IPS-NIHi7 (cell line): ENCODE measurements around the gene PRDM15.
"Not testable (repeated sequence)": the region's sequence is repeated elsewhere in the genome, so short reads cannot be mapped to it uniquely, and the experiment has no call there.

Source experiments
- DNase-seq: peaks from one replicate; pipeline ENCODE4 v3.0.0; 2012; ENCODE audit warnings: mixed read lengths; ENCODE audit errors: extremely low spot score

Gene PRDM15

GRCh38 chr21:41806773-41807172, 72.4 kb downstream of the PRDM15 start:
- DNase-seq: no peak

DNA sequence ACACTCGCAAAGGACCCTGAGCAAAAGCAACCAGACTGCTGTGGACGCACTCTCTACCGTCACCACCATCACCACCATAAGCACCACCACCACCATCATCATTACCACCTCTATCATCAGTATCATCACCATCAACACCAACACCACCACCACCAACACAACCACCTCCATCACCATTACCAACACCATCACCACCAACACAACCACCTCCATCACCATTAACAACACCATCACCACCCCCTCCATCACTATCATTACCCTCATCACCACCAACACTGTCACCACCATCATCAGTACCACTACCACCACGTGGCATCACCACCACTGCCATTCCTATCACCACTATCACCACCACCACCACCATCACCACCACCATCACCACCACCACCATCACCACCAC, 73.5 kb downstream of the PRDM15 start:
- DNase-seq: no peak

DNA sequence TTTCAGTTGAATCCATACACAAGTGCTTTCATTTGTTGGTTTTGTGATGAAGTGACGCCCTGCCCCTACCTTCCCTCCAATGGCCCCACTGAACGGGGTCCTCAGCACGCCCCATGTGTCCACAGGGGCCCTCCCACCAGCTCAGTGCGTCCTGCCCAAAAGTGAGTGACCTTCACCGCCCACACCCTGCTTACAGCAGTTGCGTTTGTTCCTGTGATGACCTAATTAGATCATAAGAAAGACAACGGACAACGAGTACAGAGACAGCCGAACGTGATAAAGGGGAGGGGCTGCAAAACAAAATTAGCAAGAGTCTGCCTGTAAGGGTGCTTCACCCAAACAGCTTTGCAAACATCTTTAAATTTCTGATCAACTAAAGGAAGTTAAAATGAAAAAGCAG, 74.1 kb downstream of the PRDM15 start:
- no peak for DNase-seq

- no peak for DNase-seq
Observed at GRCh38 chr21:41804381-41804780, 74.8 kb downstream of the PRDM15 start.

DNA sequence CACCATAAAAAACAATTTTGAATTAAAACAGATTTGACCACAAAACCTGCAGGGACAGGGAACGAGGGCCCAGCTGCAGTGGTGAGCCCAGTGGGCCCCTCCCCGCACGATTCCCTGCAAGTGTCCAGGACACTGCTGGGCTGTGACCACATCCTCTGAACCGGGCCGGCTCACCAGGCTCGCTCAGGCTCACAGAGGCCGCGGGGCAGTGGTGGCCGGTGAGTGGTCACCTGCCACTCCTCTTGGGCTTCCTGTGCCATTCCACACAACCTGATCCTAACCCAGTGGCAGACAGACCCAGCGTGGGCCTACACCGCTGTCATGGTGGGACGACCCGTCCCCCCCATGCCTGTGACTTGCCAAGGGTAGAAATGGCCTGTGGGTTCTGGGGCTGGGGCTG, 75.8 kb downstream of the PRDM15 start:
- DNase-seq: no peak

DNA sequence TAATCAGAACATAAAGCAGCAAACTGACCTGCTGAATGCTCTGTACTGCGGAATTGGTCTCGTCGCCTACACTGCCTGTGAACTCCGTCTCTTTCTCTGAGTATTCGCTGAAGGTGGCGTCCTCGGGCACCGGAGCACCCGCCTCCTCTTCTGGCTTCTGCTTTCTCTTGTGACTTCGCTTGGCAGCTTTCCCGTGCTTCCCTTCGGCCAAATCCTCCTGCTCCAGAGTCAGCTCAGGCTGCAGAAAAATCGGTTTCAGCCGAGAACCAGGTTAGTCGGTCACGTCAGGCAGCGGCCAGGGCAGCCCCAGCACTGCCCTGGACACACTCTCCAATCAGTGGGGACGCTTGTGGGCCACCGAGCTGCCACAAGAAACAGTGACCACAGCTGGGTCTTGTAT, 76.5 kb downstream of the PRDM15 start:
- no peak for DNase-seq

- no peak for DNase-seq
Observed at GRCh38 chr21:41802198-41802584, 77.0 kb downstream of the PRDM15 start.

DNA sequence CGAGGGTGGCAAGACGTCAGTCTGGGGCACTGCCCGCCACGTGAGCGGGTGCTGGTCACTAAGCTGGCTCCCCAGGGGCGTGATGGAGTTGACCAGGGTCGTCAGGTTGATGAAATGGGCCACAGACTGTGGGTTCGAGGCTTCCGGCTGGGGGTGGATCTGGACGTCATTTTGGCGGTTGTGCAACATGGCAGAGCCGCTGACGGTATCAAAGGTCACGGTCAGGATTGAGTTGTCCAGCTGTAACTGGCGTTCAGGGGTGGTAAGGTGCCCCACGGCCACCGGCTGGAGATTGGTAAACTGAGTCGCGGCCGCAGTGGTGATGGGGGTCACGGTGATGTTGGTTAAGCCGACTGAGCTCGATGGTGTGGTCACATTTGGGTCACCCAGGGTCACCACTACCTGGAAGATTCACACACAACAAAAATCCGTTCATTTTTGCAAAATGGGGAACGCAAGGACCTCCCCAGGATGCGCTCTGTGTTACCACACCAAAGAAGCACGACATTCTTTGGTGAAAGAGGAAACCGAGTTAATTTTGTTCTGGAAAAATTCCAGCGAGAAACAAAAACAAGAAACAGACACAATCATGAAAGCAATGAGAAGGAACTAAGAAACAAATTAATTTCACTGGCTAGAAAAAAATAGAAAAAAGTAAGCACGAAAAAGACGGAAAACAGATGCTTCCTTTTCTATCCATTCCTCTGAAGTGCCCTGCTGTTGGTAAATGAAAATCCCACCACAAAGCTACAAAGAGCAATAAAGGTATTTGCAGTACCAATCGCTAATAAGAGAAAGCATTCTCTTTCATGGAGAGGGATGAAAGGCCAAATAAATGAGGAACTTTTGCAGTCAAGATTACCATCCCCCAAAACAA, 77.6 kb downstream of the PRDM15 start:
- DNase-seq: no peak

DNA sequence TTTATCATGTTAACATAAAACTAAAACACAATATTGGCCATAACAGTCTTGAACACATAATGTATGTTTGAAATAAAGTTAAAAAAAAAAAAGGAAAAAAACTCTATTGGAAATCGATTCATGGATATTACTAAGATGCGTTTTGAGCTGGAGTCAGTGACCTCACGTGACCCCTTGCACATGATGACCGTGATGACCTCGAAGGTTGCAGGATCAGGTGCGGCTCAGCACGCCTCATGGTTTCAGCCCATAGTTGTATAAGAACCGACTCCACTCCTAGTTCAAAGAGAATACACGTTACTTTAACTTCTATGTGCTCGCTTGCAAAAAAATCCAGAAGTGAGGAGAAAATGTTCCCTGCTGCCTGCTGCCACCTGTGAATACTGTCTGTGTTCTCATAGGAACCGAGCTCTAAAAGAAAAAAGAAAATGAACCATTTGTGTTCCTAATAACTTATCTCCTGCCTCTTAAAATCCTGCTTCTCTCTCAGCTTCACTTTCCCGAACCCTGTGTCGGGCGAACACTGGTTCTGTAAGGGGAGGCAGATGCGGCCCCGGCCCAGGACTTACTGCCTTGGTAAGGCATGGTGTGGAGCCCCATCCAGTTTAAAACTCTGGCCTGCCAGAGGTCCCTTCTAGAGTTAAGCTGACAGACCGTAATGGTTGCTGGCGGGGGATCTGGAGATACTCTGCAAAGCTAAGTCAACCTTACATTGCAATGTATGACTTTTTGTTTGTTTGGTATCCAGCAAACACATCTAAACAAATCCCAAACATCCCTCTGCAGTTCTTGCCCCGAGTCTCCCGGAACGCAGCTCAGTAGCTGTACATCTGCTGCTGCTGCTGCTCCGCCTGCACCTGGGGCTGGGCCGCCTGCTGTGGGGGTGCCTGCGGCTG, 78.5 kb downstream of the PRDM15 start:
- no peak for DNase-seq

- no peak for DNase-seq
Observed at GRCh38 chr21:41799763-41800162, 79.4 kb downstream of the PRDM15 start.

GRCh38 chr21:41798326-41798725, 80.8 kb downstream of the PRDM15 start:
- DNase-seq: no peak

DNA sequence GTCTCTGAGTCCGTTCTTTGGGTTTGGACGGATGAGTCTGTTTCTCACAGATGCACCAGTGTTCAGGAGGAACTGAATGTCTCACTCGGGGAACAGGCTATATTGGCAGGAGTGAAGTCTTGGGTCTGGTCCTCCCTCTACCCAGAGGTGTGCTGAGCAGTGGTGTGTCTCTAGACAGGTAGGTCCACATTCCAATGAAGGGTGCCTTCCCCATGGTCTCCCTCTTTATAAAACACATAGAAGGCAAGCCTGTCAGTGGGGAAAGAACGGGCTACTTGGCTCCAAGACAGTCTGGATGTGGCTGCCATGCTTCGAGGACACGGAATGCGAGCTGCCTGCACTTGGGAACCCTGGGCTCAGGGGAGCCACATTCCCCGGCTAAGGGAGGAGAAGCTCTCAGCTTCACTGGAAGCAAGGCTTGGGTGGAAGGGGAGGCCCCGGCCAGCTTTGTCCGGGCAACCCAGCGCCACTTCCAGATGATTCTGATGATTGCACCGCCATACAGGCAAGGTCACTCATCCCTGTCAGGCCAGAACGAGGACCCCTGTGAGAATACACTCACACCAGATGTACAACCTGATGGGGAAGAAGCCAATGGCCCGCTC, 82.6 kb downstream of the PRDM15 start:
- no peak for DNase-seq

- DNase-seq: no peak
Observed at GRCh38 chr21:41795726-41796125, 83.4 kb downstream of the PRDM15 start.

DNA sequence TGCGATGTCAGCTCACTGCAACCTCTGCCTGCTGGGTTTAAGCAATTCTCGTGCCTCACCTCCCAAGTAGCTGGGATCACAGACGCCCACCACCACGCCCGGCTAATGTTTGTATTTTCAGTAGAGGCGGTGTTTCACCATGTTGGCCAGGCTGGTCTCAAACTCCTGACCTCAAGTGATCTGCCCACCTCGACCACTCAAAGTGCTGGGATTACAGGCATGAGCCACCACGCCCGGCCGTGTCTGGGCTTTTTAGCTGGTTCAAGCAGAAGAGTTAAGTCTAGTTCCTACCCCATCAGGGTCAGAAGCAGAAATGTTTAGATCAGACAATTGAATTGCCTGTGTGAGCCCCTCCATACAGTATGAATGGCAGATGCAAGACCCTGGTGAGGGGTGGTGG, 84.5 kb downstream of the PRDM15 start:
- no peak for DNase-seq

GRCh38 chr21:41792711-41793110, 86.4 kb downstream of the PRDM15 start:
- DNase-seq: no peak

GRCh38 chr21:41786509-41786987, 92.6 kb downstream of the PRDM15 start:
- DNase-seq: no peak

GRCh38 chr21:41785262-41785661, 93.9 kb downstream of the PRDM15 start:
- DNase-seq: not testable (repeated sequence)

DNA sequence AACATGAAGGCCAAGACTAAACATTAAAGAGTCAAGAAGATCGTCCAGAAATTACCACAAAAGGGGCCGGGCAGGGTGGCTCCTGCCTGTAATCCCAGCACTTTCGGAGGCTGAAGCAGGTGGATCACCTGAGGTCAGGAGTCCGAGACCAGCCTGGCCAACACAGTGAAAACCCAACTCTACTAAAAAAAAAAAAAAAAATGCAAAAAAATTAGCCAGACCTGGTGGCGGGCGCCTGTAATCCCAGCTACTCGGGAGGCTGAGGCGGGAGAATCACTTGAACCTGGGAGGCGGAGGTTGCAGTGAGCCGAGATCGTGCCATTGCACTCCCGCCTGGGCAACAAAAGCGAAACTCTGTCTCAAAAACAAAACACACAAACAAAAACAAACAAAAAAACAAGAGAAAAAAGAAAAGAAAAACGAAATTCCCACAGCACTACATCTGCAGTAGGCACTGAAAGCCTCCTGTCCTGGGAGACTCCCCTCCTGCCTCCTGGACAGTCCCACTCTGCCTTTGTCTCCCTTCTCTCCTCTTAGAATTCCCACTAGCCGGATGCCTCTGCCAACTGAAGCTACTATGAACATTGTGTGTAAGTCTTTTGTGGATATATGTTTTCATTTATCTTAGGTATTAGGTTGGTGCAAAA, 94.6 kb downstream of the PRDM15 start:
- no peak for DNase-seq

DNA sequence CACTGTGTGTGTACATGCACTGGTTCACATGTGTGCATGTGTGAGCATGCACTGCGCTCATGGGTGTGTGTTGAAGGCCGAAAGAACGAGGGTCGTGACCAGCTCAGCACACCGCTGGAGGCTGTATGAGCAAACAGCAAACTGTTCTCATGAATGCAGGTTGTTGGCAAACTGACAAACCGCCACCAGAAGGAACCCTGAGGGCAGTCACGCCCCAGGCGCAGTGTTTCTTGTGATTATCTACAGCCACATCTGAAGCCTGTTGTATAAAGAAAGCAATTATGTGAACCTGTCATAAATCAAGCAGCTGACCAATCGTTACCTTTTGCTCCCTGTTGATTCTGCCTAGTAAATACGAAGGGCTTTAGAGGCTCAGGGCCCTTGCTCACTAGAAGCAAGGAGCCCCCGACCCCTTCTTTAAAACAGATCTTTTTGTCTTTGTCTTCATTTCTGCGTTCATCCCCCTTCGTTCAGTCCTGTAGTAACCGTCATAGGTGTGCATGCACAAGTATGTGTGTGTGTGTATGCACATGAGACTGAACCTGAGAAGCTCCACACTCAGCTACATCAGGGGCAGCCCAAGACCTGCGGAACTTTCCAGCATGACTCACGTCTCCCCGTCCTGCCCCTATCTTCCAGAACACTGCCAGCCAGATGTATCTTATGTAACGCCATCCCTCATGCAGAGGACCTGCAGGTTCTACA, 95.5 kb downstream of the PRDM15 start:
- no peak for DNase-seq

DNA sequence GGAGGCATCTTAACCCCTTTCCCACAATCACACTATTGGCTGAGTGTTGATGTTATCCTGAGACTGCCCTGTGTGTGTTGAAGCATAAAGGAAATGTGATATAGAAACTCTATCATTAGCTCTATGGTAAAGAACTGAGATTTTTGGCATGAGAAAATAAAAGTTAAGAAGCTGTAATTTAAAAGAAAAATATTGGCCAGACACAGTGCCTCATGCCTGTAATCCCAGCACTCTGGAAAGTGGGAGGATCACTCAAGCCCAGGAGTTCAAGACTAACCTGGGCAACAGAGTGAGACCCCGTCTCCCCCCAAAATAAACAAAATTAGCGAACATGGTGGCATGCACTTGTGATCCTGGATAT, 98.1 kb downstream of the PRDM15 start:
- no peak for DNase-seq

- DNase-seq: no peak
Observed at GRCh38 chr21:41780337-41781049, 98.7 kb downstream of the PRDM15 start.
